Ascending aorta (tissue), 2 donors: ENCODE measurements around the gene ZNF717. TPM values are rescaled to one million over a fixed set of nuclear protein-coding genes. Genes with fewer than 3 reads are reported as not detected.
"Not testable (repeated sequence)": the region's sequence is repeated elsewhere in the genome, so short reads cannot be mapped to it uniquely, and the experiment has no call there.

Experiments used
- DNase-seq, 2 donors: peaks; one replicate each; pipeline ENCODE4 v3.0.0-alpha.2; 2019; ENCODE audit warnings: low spot score in 2 of 2
- H3K27ac ChIP-seq, 2 donors: fragments of 200-600 bp; sonication (generic); one replicate each; pipeline ENCODE4 v1.5.1; 2016 to 2017; ENCODE audit warnings: mild to moderate bottlenecking in 1 of 2
- H3K27me3 ChIP-seq: fragments of 200-600 bp; sonication (generic); one replicate; pipeline ENCODE4 v1.5.1; 2017
- H3K36me3 ChIP-seq, 2 donors: fragments of 200-600 bp; sonication (generic); one replicate each; pipeline ENCODE4 v1.5.1; 2016
- H3K4me1 ChIP-seq, 2 donors: fragments of 200-600 bp; sonication (generic); one replicate each; pipeline ENCODE4 v1.5.1; 2016 to 2017; ENCODE audit warnings: mild to moderate bottlenecking in 1 of 2
- H3K4me3 ChIP-seq, 2 donors: fragments of 200-600 bp; sonication (generic); one replicate each; pipeline ENCODE4 v1.5.1; 2016 to 2017; ENCODE audit warnings: mild to moderate bottlenecking in 1 of 2
- H3K9me3 ChIP-seq, 2 donors: fragments of 200-600 bp; sonication (generic); one replicate each; pipeline ENCODE4 v1.5.1; 2016
- CTCF ChIP-seq, 3 experiments: fragments of 200-600 bp in 2 of 3; fragments of 450-650 bp in 1 of 3; sonication (generic) in 2 of 3; IDR thresholded peaks; one replicate each; pipeline ENCODE4 v1.5.1; 2016 to 2019; ENCODE audit warnings: antibody characterized with exemption in 3 of 3, mild to moderate bottlenecking in 1 of 3, moderate library complexity in 1 of 3
- intact Hi-C: fragments of 100-400 bp; cut with DNase I; formaldehyde crosslinking; loops from one replicate; pipeline ENCODE4 v1.15.1; 2023
- total RNA-seq: library from RNA; depleted of rRNA; stranded (reverse); fragments of >200 nt; gene quantifications from one replicate; pipeline ENCODE4 v1.1.0, GENCODE V29; 2016

Gene ZNF717
- total RNA-seq, 1 donor from 2014 or later = 4.4 TPM

- peaks cover 0 to 18% of the 10 kb centered on the region in 2 donors for H3K9me3 ChIP-seq
- no peak for TF ChIP-seq CTCF (IDR thresholded peaks at IDR 0.05)
- peaks cover 15 to 61% of the 10 kb centered on the region in 2 donors for H3K36me3 ChIP-seq
These were observed 4.1 kb downstream of the ZNF717 start for GRCh38 chr3:75781079-75781745.

GRCh38 chr3:75777742-75778141 lies 7.6 kb downstream of the ZNF717 start:
- H3K9me3 ChIP-seq = peaks cover 0 to 22% of the 10 kb centered on the region in 2 donors
- H3K4me3 ChIP-seq, H3K27ac ChIP-seq, intact Hi-C loops, H3K4me1 ChIP-seq, DNase-seq, H3K27me3 ChIP-seq: not testable (repeated sequence)
- H3K36me3 ChIP-seq = peaks cover 15 to 61% of the 10 kb centered on the region in 2 donors

More at GRCh38 chr3:75781079-75781745, 4.1 kb downstream of the ZNF717 start:
- intact Hi-C loops = loop anchor here (10.0 kb wide), 1 partner anchor 346 kb away; no protein-coding TSS in a partner anchor
- Histone ChIP-seq H3K27me3 (no peaks in the 10 kb centered on the region), H3K4me1 (peaks cover 0 to 5% of the 10 kb centered on the region in 2 donors), H3K4me3 (no peak overlapping the region), H3K27ac (no peak overlapping the region)
- no peak for DNase-seq

GRCh38 chr3:75771631-75772030 lies 13.7 kb downstream of the ZNF717 start:
- H3K36me3 ChIP-seq = peaks cover 0 to 33% of the 10 kb centered on the region in 2 donors
- peaks cover 10 to 32% of the 10 kb centered on the region in 2 donors for H3K9me3 ChIP-seq
- H3K27ac ChIP-seq, H3K4me3 ChIP-seq, intact Hi-C loops, H3K27me3 ChIP-seq, DNase-seq, H3K4me1 ChIP-seq: not testable (repeated sequence)

- no peak overlapping the region for H3K4me3 ChIP-seq
- no peaks in the 10 kb centered on the region for H3K4me1 ChIP-seq
- peaks cover 0 to 48% of the 10 kb centered on the region in 2 donors for H3K36me3 ChIP-seq
- intact Hi-C loops = no loop called here
- peaks cover 17 to 55% of the 10 kb centered on the region in 2 donors for H3K9me3 ChIP-seq
- no peak overlapping the region for H3K27ac ChIP-seq
- no peak for DNase-seq
- no peak for TF ChIP-seq CTCF (IDR thresholded peaks at IDR 0.05)
- no peaks in the 10 kb centered on the region for H3K27me3 ChIP-seq
These were observed 16.9 kb downstream of the ZNF717 start for GRCh38 chr3:75768303-75769017.

- no peak overlapping the region for H3K4me3 ChIP-seq
- H3K36me3 ChIP-seq = peaks cover 28 to 58% of the 10 kb centered on the region in 2 donors
- H3K9me3 ChIP-seq = peaks cover 79 to 91% of the 10 kb centered on the region in 2 donors
- TF ChIP-seq CTCF (IDR thresholded peaks at IDR 0.05) = no peak
- no peak overlapping the region for H3K27ac ChIP-seq
- intact Hi-C loops = no loop called here
- DNase-seq = no peak
- H3K27me3 ChIP-seq = no peaks in the 10 kb centered on the region
- H3K4me1 ChIP-seq = no peaks in the 10 kb centered on the region
These were observed 47.4 kb downstream of the ZNF717 start for GRCh38 chr3:75737831-75738493.

GRCh38 chr3:75727985-75728384 lies 57.4 kb downstream of the ZNF717 start:
- no peak for DNase-seq
- Histone ChIP-seq H3K27me3 (no peaks in the 10 kb centered on the region), H3K9me3 (peaks cover 55 to 91% of the 10 kb centered on the region in 2 donors), H3K4me1 (no peaks in the 10 kb centered on the region), H3K36me3 (peaks cover 9 to 39% of the 10 kb centered on the region in 2 donors), H3K27ac (no peak overlapping the region), H3K4me3 (no peak overlapping the region)
- intact Hi-C loops = no loop called here
- no peak for TF ChIP-seq CTCF (IDR thresholded peaks at IDR 0.05)
